GM23248 (cell line): ENCODE data around the gene SUSD2. TPM values are rescaled to one million over a fixed set of nuclear protein-coding genes. Genes with fewer than 3 reads are reported as not detected.
A peak's percentile ranks its signal among the peaks of the same experiment; 100 is the strongest.
"Not testable (repeated sequence)": the region's sequence is repeated elsewhere in the genome, so short reads cannot be mapped to it uniquely, and the experiment has no call there.

ENCODE experiments used
- DNase-seq: peaks from one replicate; pipeline ENCODE4 v3.0.0-alpha.2; 2015
- H2AFZ ChIP-seq: fragments of 200-600 bp; sonication (generic); 2 replicates; pipeline ENCODE4 v1.6.1; 2016; ENCODE audit warnings: antibody characterized with exemption
- H3F3A ChIP-seq: fragments of 200-600 bp; sonication (generic); 2 replicates; pipeline ENCODE4 v1.6.1; 2016; ENCODE audit warnings: mild to moderate bottlenecking, antibody characterized with exemption, mixed run types; ENCODE audit not compliant: insufficient read depth
- H3K27ac ChIP-seq: fragments of 200-600 bp; sonication (generic); 2 replicates; pipeline ENCODE4 v1.5.1; 2016; ENCODE audit warnings: mild to moderate bottlenecking
- H3K27me3 ChIP-seq: fragments of 200-600 bp; sonication (generic); replicated peaks from 2 replicates; pipeline ENCODE4 v1.6.1; 2016; ENCODE audit warnings: mild to moderate bottlenecking; ENCODE audit not compliant: insufficient read depth
- H3K36me3 ChIP-seq: fragments of 200-600 bp; sonication (generic); 2 replicates; pipeline ENCODE4 v1.6.1; 2016; ENCODE audit warnings: low read depth, mild to moderate bottlenecking
- H3K4me1 ChIP-seq: fragments of 200-600 bp; sonication (generic); 2 replicates; pipeline ENCODE4 v1.6.1; 2016; ENCODE audit warnings: mild to moderate bottlenecking; ENCODE audit not compliant: insufficient read depth
- H3K4me2 ChIP-seq: fragments of 200-600 bp; sonication (generic); one replicate; pipeline ENCODE4 v1.6.1; 2016; ENCODE audit warnings: mild to moderate bottlenecking; ENCODE audit not compliant: unreplicated experiment
- H3K4me3 ChIP-seq: fragments of 200-600 bp; sonication (generic); 2 replicates; pipeline ENCODE4 v1.5.1; 2016; ENCODE audit warnings: mild to moderate bottlenecking
- H3K79me2 ChIP-seq: fragments of 200-600 bp; sonication (generic); 2 replicates; pipeline ENCODE4 v1.6.1; 2016; ENCODE audit warnings: mild to moderate bottlenecking; ENCODE audit not compliant: insufficient read depth
- H3K9ac ChIP-seq: fragments of 200-600 bp; sonication (generic); 2 replicates; pipeline ENCODE4 v1.6.1; 2016; ENCODE audit warnings: mild to moderate bottlenecking
- H3K9me2 ChIP-seq: fragments of 200-600 bp; sonication (generic); 2 replicates; pipeline ENCODE4 v1.6.1; 2016; ENCODE audit warnings: mixed run types, mild to moderate bottlenecking, moderate library complexity; ENCODE audit not compliant: insufficient read depth
- H3K9me3 ChIP-seq: fragments of 200-600 bp; sonication (generic); one replicate; pipeline ENCODE4 v1.6.1; 2017; ENCODE audit warnings: low read depth
- H4K20me1 ChIP-seq: fragments of 200-600 bp; sonication (generic); 2 replicates; pipeline ENCODE4 v1.6.0; 2016; ENCODE audit not compliant: insufficient read depth
- EZH2 ChIP-seq: fragments of 200-600 bp; sonication (generic); IDR thresholded peaks from 2 replicates; pipeline ENCODE4 v1.6.1; 2018; ENCODE audit warnings: antibody characterized with exemption, mild to moderate bottlenecking; ENCODE audit not compliant: insufficient read depth, poor library complexity, severe bottlenecking
- EZH2phosphoT487 ChIP-seq: fragments of 200-600 bp; sonication (generic); IDR thresholded peaks from 2 replicates; pipeline ENCODE4 v1.6.1; 2018; ENCODE audit warnings: antibody characterized with exemption, moderate library complexity, mild to moderate bottlenecking, low read depth; ENCODE audit not compliant: insufficient read depth
- WGBS, 2 experiments: methylation state at CpG; one replicate each; pipeline ENCODE4 v1.1.6; 2015 to 2017; ENCODE audit warnings: low lambda C conversion rate in 2 of 2, low coverage in 1 of 2; ENCODE audit errors: missing lambda C conversion rate in 2 of 2; 5-methylcytosine and 5-hydroxymethylcytosine counted together
- in situ Hi-C: fragments of 300-500 bp; cut with MboI; formaldehyde crosslinking; loops from 2 replicates; pipeline ENCODE4 v1.15.0; 2020
- polyA plus RNA-seq: library from polyadenylated mRNA; unstranded; fragments of >200 nt; fragmentation: Nextera tagmentation; extraction: Ambion mirVana; gene quantifications from 2 replicates; pipeline ENCODE4 v1.2.1, GENCODE V29; 2016
- total RNA-seq: library from RNA; depleted of rRNA; stranded (reverse); fragments of >200 nt; shearing (Covaris generic); gene quantifications from 2 replicates; pipeline ENCODE4 v1.2.3, GENCODE V29; 2014

SUSD2 gene
- total and polyA plus RNA-seq, 2 experiments from 2014 or later: 0.24 TPM; not detected in 1

GRCh38 chr22:24207264-24208011 lies 26.2 kb downstream of the SUSD2 start:
- H3K9me2 ChIP-seq: no peaks in the 10 kb centered on the region

GRCh38 chr22:24208012-24208749 lies 26.9 kb downstream of the SUSD2 start:
- H3K4me2 ChIP-seq: peak overlapping the region; percentile 71
- H3K4me3 ChIP-seq: no peak overlapping the region; the same call in 1 of the 2 replicates
- H3K9me3 ChIP-seq: no peaks in the 10 kb centered on the region
- 0% methylated on average over 2 of the region's 2 CpGs for WGBS, 2 experiments
- no peaks in the 10 kb centered on the region for H3K79me2 ChIP-seq
- peaks cover 45% of the 10 kb centered on the region for H3K4me1 ChIP-seq
- H3K36me3 ChIP-seq: no peaks in the 10 kb centered on the region
- peak overlapping the region; percentile 81 for H3K27ac ChIP-seq
- no peaks in the 10 kb centered on the region for H3K9me2 ChIP-seq
- H2AFZ ChIP-seq: no peak overlapping the region
- peak; percentile 97 for DNase-seq
- peak overlapping the region; percentile 56 for H3K9ac ChIP-seq
- H3K27me3 ChIP-seq: no peaks in the 10 kb centered on the region
- peak; percentile 88 for TF ChIP-seq EZH2phosphoT487
- no peak for TF ChIP-seq EZH2
- H3F3A ChIP-seq: peaks cover 33% of the 10 kb centered on the region
- H4K20me1 ChIP-seq: no peaks in the 10 kb centered on the region
- in situ Hi-C loops: no loop called here

More at GRCh38 chr22:24207264-24208011, 26.2 kb downstream of the SUSD2 start:
- no peak for TF ChIP-seq EZH2phosphoT487
- TF ChIP-seq EZH2: no peak
- Histone ChIP-seq H3K9me3 (no peaks in the 10 kb centered on the region), H3F3A (peaks cover 33% of the 10 kb centered on the region), H3K4me2 (peak overlapping the region; percentile 56), H3K27ac (peak overlapping the region; percentile 81), H3K4me1 (peaks cover 45% of the 10 kb centered on the region), H3K9ac (peak overlapping the region; percentile 41), H3K4me3 (peak overlapping the region; percentile 25; the same call in 1 of the 2 replicates), H4K20me1 (no peaks in the 10 kb centered on the region), H3K36me3 (no peaks in the 10 kb centered on the region), H3K79me2 (no peaks in the 10 kb centered on the region), H2AFZ (no peak overlapping the region), H3K27me3 (no peaks in the 10 kb centered on the region)
- peak; percentile 53 for DNase-seq
- in situ Hi-C loops: no loop called here
- WGBS, 2 experiments: 55 to 63% methylated on average over 8 of the region's 8 CpGs

GRCh38 chr22:24209016-24209415 lies 27.7 kb downstream of the SUSD2 start:
- no peak overlapping the region for H3K4me2 ChIP-seq
- H3K27ac ChIP-seq: no peak overlapping the region
- peaks cover 45% of the 10 kb centered on the region for H3K4me1 ChIP-seq
- in situ Hi-C loops: no loop called here
- H3K9me2 ChIP-seq: no peaks in the 10 kb centered on the region
- no peak for DNase-seq
- no peak overlapping the region for H3K4me3 ChIP-seq
- peaks cover 33% of the 10 kb centered on the region for H3F3A ChIP-seq
- H3K9me3 ChIP-seq: no peaks in the 10 kb centered on the region
- no peak overlapping the region for H3K9ac ChIP-seq
- TF ChIP-seq EZH2 (no peak), EZH2phosphoT487 (no peak)
- H3K27me3 ChIP-seq: no peaks in the 10 kb centered on the region
- WGBS, 2 experiments: 95 to 98% methylated on average over 3 of the region's 3 CpGs
- no peaks in the 10 kb centered on the region for H3K79me2 ChIP-seq
- H3K36me3 ChIP-seq: no peaks in the 10 kb centered on the region
- H4K20me1 ChIP-seq: no peaks in the 10 kb centered on the region
- no peak overlapping the region for H2AFZ ChIP-seq

GRCh38 chr22:24209687-24210086 lies 28.4 kb downstream of the SUSD2 start:
- Histone ChIP-seq H3K4me3 (no peak overlapping the region), H4K20me1 (no peaks in the 10 kb centered on the region), H3K27ac (no peak overlapping the region), H3F3A (peaks cover 33% of the 10 kb centered on the region), H3K4me2 (no peak overlapping the region), H3K36me3 (no peaks in the 10 kb centered on the region), H2AFZ (no peak overlapping the region), H3K9ac (no peak overlapping the region), H3K9me3 (no peaks in the 10 kb centered on the region), H3K27me3 (no peaks in the 10 kb centered on the region), H3K4me1 (peaks cover 45% of the 10 kb centered on the region), H3K9me2 (no peaks in the 10 kb centered on the region), H3K79me2 (no peaks in the 10 kb centered on the region)
- in situ Hi-C loops: no loop called here
- WGBS, 2 experiments: 73 to 74% methylated on average over 4 of the region's 4 CpGs
- peak; percentile 14 for DNase-seq
- no peak for TF ChIP-seq EZH2phosphoT487
- no peak for TF ChIP-seq EZH2

GRCh38 chr22:24210409-24210808 lies 29.1 kb downstream of the SUSD2 start:
- H3K4me3 ChIP-seq, H3K9me2 ChIP-seq, H3K9ac ChIP-seq, H3K36me3 ChIP-seq, H3K27ac ChIP-seq, H4K20me1 ChIP-seq, H2AFZ ChIP-seq, H3K79me2 ChIP-seq, H3K27me3 ChIP-seq, H3K9me3 ChIP-seq, in situ Hi-C loops, H3K4me2 ChIP-seq: not testable (repeated sequence)
- Histone ChIP-seq H3K4me1 (peaks cover 45% of the 10 kb centered on the region), H3F3A (peaks cover 31% of the 10 kb centered on the region)
- WGBS, 2 experiments: 95 to 97% methylated on average over 11 of the region's 11 CpGs
- peak; percentile 30 for DNase-seq

- H3K27ac ChIP-seq, H3K9me2 ChIP-seq, H3K27me3 ChIP-seq, H3K9me3 ChIP-seq, H2AFZ ChIP-seq, H4K20me1 ChIP-seq, H3K9ac ChIP-seq, H3K79me2 ChIP-seq, DNase-seq, H3K4me2 ChIP-seq, H3K36me3 ChIP-seq, in situ Hi-C loops, H3K4me3 ChIP-seq: not testable (repeated sequence)
- Histone ChIP-seq H3K4me1 (peaks cover 34% of the 10 kb centered on the region), H3F3A (peaks cover 21% of the 10 kb centered on the region)
- 90% methylated on average over 5 of the region's 6 CpGs for WGBS, 2 experiments
Observed at GRCh38 chr22:24211716-24212115, 30.4 kb downstream of the SUSD2 start.
